WI38 (cell line): ENCODE data around the gene STIM2.

ENCODE experiments used
- H3K4me3 ChIP-seq: 2 replicates; pipeline ENCODE4 v1.5.1; 2011; ENCODE audit warnings: low read depth, mild to moderate bottlenecking, control low read depth, low read length
- TF ChIP-seq, protein P1 (sequence below): IDR thresholded peaks from 2 replicates; pipeline ENCODE4 v1.5.1; 2012; ENCODE audit warnings: low read depth, mild to moderate bottlenecking, control low read depth, low read length

Gene STIM2

DNA sequence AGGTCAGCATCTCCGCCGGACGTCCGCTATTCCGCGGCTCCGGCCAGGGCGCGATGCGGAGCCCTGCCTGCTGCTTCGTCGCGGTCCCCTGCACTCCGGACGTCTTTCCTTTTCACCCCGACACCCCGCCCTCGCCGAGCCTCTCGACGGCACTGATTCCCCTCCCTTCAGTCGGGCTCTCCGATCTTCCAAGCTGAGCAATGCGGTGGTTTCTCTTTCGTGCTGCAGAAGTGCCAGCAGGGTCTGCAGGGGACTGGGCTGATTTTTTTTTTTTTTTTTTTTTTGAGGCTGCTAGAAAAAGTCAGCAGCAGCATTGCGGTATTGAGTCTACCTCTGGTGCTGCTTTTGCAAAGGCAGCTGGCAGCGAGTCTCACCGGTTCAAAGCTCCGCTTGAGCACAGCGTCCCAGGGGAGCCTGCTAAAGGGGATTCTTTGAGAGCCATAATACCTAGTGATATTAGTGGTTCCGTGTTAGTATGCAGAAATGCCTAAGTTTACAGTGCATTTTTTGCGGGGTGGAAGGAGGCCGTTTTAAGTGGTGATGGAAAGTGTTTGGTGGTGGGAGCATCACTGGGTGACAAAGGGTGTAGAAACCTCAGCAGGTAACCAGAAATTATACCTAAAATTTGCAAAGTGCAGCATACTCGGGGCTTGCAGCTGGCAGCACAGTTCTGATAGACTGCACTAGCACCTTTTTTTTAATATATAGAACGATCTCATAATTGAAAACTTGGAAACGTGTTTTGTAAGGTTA is 969 bp downstream of the STIM2 start:
- H3K4me3 ChIP-seq, result peak overlapping the region; percentile 88
- TF ChIP-seq, protein P1, sequence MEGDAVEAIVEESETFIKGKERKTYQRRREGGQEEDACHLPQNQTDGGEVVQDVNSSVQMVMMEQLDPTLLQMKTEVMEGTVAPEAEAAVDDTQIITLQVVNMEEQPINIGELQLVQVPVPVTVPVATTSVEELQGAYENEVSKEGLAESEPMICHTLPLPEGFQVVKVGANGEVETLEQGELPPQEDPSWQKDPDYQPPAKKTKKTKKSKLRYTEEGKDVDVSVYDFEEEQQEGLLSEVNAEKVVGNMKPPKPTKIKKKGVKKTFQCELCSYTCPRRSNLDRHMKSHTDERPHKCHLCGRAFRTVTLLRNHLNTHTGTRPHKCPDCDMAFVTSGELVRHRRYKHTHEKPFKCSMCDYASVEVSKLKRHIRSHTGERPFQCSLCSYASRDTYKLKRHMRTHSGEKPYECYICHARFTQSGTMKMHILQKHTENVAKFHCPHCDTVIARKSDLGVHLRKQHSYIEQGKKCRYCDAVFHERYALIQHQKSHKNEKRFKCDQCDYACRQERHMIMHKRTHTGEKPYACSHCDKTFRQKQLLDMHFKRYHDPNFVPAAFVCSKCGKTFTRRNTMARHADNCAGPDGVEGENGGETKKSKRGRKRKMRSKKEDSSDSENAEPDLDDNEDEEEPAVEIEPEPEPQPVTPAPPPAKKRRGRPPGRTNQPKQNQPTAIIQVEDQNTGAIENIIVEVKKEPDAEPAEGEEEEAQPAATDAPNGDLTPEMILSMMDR, result no peak

DNA sequence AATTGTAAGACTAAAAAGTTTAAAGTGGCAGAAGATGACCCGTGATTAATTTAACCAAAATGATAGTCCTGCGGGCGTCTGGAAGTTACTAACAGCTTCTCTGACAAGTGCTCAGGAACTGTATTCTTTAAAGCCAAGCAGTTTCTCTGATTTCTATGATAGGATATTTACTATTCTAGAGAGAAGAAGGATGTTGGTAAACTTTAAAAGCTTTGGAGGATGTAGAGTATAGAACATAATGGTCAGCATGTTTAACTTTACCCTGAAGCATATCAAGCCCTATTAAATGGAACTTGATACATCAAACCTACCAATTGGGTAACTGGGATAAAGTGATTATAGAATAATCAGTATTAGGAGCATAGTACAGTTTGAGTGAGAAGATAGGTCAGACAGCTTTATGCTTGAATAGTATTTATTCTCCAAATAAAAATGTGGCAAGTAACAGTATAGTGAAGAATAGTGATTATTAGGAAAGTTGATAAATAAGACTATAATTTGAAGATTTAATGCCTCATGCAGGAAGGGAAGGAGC is 1.8 kb downstream of the STIM2 start:
- TF ChIP-seq, protein P1, result no peak
- H3K4me3 ChIP-seq, result peak overlapping the region; percentile 88

DNA sequence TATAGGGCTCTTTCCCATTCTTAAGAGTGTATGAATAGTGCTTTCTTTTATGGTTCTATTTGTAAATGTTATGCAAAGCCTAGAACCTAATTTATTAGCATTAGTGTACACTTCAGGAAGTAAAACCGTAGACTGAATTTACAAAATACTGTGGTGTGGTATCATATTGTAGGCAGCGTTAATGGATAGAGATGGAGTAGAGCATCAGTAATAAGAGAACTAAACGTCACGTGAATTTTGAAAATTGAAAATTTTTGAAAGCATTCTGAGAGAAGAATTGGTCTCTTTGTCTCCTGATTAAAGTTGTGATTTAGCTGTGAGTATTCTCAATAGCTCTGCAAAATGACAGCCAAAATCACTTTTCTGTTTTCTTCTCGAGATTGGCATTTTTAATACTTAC is 2.9 kb downstream of the STIM2 start:
- TF ChIP-seq, protein P1, result no peak
- no peak overlapping the region for H3K4me3 ChIP-seq

DNA sequence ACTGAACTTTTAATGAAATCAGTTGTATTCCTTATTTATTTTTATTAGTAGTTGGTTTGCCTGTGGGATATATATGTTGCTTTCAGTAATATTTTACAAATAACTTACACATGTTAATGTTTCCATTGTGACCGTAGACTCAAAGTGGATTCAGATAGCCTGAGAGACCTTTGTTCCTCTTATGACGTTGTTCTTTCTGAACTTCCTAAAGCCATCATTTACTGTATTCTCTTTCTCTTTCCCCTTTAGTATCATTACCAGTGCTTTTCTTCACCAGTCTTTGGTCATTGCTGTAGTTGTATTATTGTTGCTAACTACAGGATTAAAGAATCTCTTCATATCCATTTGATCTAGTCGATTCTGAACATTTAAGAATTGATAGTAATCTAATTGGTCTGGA is 4.3 kb downstream of the STIM2 start:
- no peak overlapping the region for H3K4me3 ChIP-seq
- TF ChIP-seq, protein P1, result no peak

DNA sequence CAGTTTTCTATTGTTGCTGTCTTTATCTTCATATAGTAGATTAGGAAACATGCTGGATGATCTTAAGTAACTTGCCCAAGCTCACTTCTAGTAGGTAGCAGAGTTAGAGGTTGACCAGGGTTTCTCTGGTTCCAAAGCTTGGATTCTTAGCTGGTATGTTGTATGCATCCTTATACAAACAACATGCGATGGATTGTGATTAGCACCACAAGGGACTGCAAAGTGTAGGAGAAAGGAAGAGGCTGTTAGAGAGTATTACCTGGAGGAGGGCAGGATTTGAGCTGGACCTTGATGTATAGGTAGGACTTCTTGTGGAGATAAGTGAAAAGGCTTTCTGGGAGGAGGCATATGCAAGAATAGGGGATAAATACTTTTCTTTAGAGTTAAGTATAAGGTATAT is 5.6 kb downstream of the STIM2 start:
- no peak overlapping the region for H3K4me3 ChIP-seq
- TF ChIP-seq, protein P1, result no peak

DNA sequence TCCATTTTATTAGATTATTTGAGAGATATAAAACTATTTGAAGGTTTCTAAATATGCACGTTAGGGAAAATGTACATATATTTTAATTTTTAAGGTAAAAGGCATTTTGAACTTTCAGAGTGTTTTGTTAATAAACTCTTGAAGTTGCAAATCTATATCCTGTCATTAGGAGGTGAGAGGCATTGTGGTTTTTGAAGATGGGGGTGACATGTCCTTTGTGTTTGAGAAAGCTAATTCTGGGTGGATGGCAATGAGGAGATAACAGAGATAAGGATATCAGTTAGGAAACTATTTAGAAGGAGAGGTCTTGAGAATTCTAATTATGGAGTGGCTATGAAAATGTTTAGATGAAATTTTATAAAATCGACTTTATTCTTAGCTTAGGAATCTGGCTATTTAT is 6.1 kb downstream of the STIM2 start:
- TF ChIP-seq, protein P1, result no peak
- no peak overlapping the region for H3K4me3 ChIP-seq

DNA sequence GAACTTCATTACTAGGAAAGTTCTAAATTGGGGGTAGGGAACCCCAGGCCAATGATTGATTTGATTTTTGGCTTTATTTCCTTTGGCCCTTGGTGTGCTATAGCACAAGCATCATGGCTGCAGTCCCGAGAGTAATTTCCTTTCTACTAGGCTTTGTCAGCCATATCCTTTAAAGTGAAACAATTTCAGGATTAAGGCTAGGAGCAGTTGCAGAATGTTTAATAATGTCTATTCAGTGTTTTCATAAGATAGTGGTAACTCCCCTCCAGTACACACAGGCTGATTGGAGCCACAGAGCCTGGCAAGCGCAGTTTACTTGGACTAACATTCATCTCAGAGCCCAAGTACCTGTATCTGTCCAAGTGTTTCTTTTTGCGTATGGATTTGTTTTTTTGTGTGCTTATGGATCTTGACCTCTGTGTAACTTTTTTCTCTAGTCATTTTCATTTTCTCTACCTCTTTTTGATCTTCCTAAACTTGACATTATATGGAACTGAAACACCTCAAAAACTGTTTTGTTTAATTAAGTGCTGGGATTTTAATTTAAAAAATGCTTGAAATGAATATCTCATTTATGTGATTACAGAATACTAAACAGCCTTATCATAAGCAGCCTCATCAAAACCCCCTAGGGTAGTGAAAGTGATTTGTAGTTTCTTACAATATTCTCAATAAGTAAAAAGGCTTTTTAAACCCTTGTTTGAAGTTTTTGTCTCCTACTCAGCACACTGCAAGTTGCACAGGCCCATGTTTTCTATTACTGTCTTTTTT is 7.5 kb downstream of the STIM2 start:
- H3K4me3 ChIP-seq, result peak overlapping the region; percentile 19; the same call in 1 of the 2 replicates
- TF ChIP-seq, protein P1, result no peak
